Type B pancreatic cell (in vitro differentiated cells): ENCODE results near the gene CORIN. TPM values are rescaled to one million over a fixed set of nuclear protein-coding genes. Genes with fewer than 3 reads are reported as not detected.

ENCODE experiments used
- microRNA-seq: library from miRNA; unstranded; fragments of <30 nt; microRNA quantifications from one replicate; pipeline ENCODE4, GENCODE V29; 2020
- total RNA-seq: library from RNA; stranded (reverse); gene quantifications from 2 replicates; pipeline ENCODE4 v1.2.1, GENCODE V29; 2021; ENCODE audit warnings: low replicate concordance

The CORIN gene
- total RNA-seq, 1 donor from 2014 or later, result 34.6 TPM

Small RNA genes within 50 kb of the gene (microRNA-seq; reads per million reads assigned to microRNA genes)
- gene MIR8053, result not detected

Other genes with a start within 250 kb of the CORIN start
- 19.3 and 32.5 TPM in 2 replicates for gene NFXL1, start 76.5 kb upstream of the CORIN start, total RNA-seq
- gene CNGA1, start 178.6 kb upstream of the CORIN start, total RNA-seq, result 1.0 and 5.3 TPM in 2 replicates
- 13.9 and 44.6 TPM in 2 replicates for gene NIPAL1, start 178.7 kb upstream of the CORIN start, total RNA-seq